ENCODE results near the gene ZNF804A. TPM values are rescaled to one million over a fixed set of nuclear protein-coding genes. Genes with fewer than 3 reads are reported as not detected.

Gene ZNF804A
- total and polyA plus RNA-seq, 9 donors: 0.07 to 0.28 (median 0.18) TPM; not detected in 3

- TF ChIP-seq CTCF (IDR thresholded peaks at IDR 0.05) (no peak), POLR2A (IDR thresholded peaks at IDR 0.05) (no peak), EP300 (IDR thresholded peaks at IDR 0.05) (no peak)
- Histone ChIP-seq H3K27me3 (no peaks in the 10 kb centered on the region), H3K4me3 (no peak overlapping the region), H3K27ac (no peak overlapping the region), H3K9me3 (no peaks in the 10 kb centered on the region), H3K36me3 (no peaks in the 10 kb centered on the region), H3K4me1 (ENCODE audit: insufficient read depth) (no peaks in the 10 kb centered on the region)
- 91 to 96% (median 94%) methylated on average over 1 of the region's 1 CpG for WGBS, 3 donors
- DNase-seq: no peak
- intact Hi-C loops (cut with DNase I): no loop called here
Measured at GRCh38 chr2:184730288-184730687, 132.0 kb downstream of the ZNF804A start.

- H3K27ac ChIP-seq: no peak overlapping the region
- no peaks in the 10 kb centered on the region for H3K27me3 ChIP-seq
- no peak for TF ChIP-seq EP300 (IDR thresholded peaks at IDR 0.05)
- no peak for TF ChIP-seq CTCF (IDR thresholded peaks at IDR 0.05)
- no peak for TF ChIP-seq POLR2A (IDR thresholded peaks at IDR 0.05)
- no peaks in the 10 kb centered on the region for H3K36me3 ChIP-seq
- no peaks in the 10 kb centered on the region for H3K9me3 ChIP-seq
- no peaks in the 10 kb centered on the region for H3K4me1 ChIP-seq (ENCODE audit: insufficient read depth)
- DNase-seq: no peak
- intact Hi-C loops (cut with DNase I): no loop called here
- no peak overlapping the region for H3K4me3 ChIP-seq
Measured at GRCh38 chr2:184734338-184734737, 136.0 kb downstream of the ZNF804A start.

- WGBS, 3 donors: 24 to 29% (median 26%) methylated on average over 1 of the region's 1 CpG
- DNase-seq: no peak
- H3K27ac ChIP-seq: no peak overlapping the region
- H3K4me1 ChIP-seq (ENCODE audit: insufficient read depth): no peaks in the 10 kb centered on the region
- H3K9me3 ChIP-seq: no peaks in the 10 kb centered on the region
- no peaks in the 10 kb centered on the region for H3K36me3 ChIP-seq
- H3K27me3 ChIP-seq: no peaks in the 10 kb centered on the region
- TF ChIP-seq EP300 (IDR thresholded peaks at IDR 0.05) (no peak), CTCF (IDR thresholded peaks at IDR 0.05) (no peak), POLR2A (IDR thresholded peaks at IDR 0.05) (no peak)
- intact Hi-C loops (cut with DNase I): no loop called here
- no peak overlapping the region for H3K4me3 ChIP-seq
Measured at GRCh38 chr2:184735611-184736010, 137.3 kb downstream of the ZNF804A start.

GRCh38 chr2:184743096-184743495 is 144.8 kb downstream of the ZNF804A start:
- no peak overlapping the region for H3K27ac ChIP-seq
- no peak overlapping the region for H3K4me3 ChIP-seq
- intact Hi-C loops (cut with DNase I): no loop called here
- WGBS, 3 donors: 79 to 93% (median 86%) methylated on average over 1 of the region's 1 CpG
- H3K4me1 ChIP-seq (ENCODE audit: insufficient read depth): no peaks in the 10 kb centered on the region
- no peaks in the 10 kb centered on the region for H3K36me3 ChIP-seq
- no peaks in the 10 kb centered on the region for H3K9me3 ChIP-seq
- DNase-seq: no peak
- TF ChIP-seq CTCF (IDR thresholded peaks at IDR 0.05): no peak
- TF ChIP-seq EP300 (IDR thresholded peaks at IDR 0.05): no peak
- TF ChIP-seq POLR2A (IDR thresholded peaks at IDR 0.05): no peak
- no peaks in the 10 kb centered on the region for H3K27me3 ChIP-seq

- no peaks in the 10 kb centered on the region for H3K27me3 ChIP-seq
- no peaks in the 10 kb centered on the region for H3K4me1 ChIP-seq (ENCODE audit: insufficient read depth)
- no peak overlapping the region for H3K27ac ChIP-seq
- no peak overlapping the region for H3K4me3 ChIP-seq
- no peaks in the 10 kb centered on the region for H3K9me3 ChIP-seq
- no peaks in the 10 kb centered on the region for H3K36me3 ChIP-seq
- intact Hi-C loops (cut with DNase I): no loop called here
- WGBS, 3 donors: 93 to 96% (median 94%) methylated on average over 1 of the region's 1 CpG
- TF ChIP-seq CTCF (IDR thresholded peaks at IDR 0.05) (no peak), EP300 (IDR thresholded peaks at IDR 0.05) (no peak), POLR2A (IDR thresholded peaks at IDR 0.05) (no peak)
- no peak for DNase-seq
Measured at GRCh38 chr2:184756161-184756560, 157.8 kb downstream of the ZNF804A start.
